HL-60 (cell line): ENCODE results near the gene PLCD4.

Source experiments
- DNase-seq, 2 experiments: peaks; one replicate each; pipeline ENCODE4 v3.0.0-alpha.2; 2010 to 2020; ENCODE audit warnings: low read depth in 1 of 2, low spot score in 1 of 2
- H3K27ac ChIP-seq: fragments of 250-450 bp; sonication (Bioruptor Pico); replicated peaks from 2 replicates; pipeline ENCODE4 v1.5.1; 2020; ENCODE audit warnings: mild to moderate bottlenecking, moderate library complexity
- H3K27me3 ChIP-seq: fragments of 250-450 bp; sonication (Bioruptor Pico); 2 replicates; pipeline ENCODE4 v1.5.1; 2021; ENCODE audit warnings: mild to moderate bottlenecking, moderate library complexity; ENCODE audit not compliant: insufficient read depth, poor library complexity, severe bottlenecking
- H3K4me3 ChIP-seq: replicated peaks from 2 replicates; pipeline ENCODE4 v1.5.1; 2011; ENCODE audit warnings: mild to moderate bottlenecking, control low read depth, low read length; ENCODE audit not compliant: insufficient read depth
- GABPA ChIP-seq: IDR thresholded peaks from 2 replicates; pipeline ENCODE4 v1.6.1; 2012; ENCODE audit warnings: low read depth
- POLR2AphosphoS5 ChIP-seq: IDR thresholded peaks from 2 replicates; pipeline ENCODE4 v1.6.1; 2012; ENCODE audit warnings: low read depth
- REST ChIP-seq: IDR thresholded peaks from 2 replicates; pipeline ENCODE4 v1.6.1; 2012; ENCODE audit warnings: low read depth; ENCODE audit not compliant: insufficient replicate concordance
- SPI1 ChIP-seq: IDR thresholded peaks from 2 replicates; pipeline ENCODE4 v1.6.1; 2012; ENCODE audit warnings: low read depth, mild to moderate bottlenecking, borderline replicate concordance
- TF ChIP-seq, protein P1 (sequence below): IDR thresholded peaks from one replicate; pipeline ENCODE4 v1.5.1; 2011; ENCODE audit warnings: low read length, control low read depth, inconsistent platforms; ENCODE audit not compliant: insufficient read depth

PLCD4 gene

DNA sequence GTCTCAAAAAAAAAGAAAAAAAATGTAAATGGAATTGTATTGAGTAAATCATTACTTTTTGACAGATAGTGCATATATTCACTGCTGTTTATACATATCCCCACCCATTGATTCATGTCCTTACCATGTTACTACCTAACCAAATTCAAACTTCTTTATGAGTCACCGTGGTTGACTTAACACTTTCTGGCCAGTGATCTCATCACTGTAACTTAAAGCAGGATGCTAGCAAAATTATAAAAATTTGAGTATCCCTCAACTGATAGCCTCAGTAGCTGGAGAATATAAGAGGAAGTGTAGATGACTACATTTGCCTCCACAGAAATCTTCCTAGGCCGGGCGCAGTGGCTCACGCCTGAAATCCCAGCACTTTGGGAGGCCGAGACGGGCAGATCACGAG is 25.6 kb upstream of the PLCD4 start:
- no peak overlapping the region for H3K27ac ChIP-seq
- no peak overlapping the region for H3K4me3 ChIP-seq
- no peaks in the 10 kb centered on the region for H3K27me3 ChIP-seq
- no peak for DNase-seq
- TF ChIP-seq, protein P1, sequence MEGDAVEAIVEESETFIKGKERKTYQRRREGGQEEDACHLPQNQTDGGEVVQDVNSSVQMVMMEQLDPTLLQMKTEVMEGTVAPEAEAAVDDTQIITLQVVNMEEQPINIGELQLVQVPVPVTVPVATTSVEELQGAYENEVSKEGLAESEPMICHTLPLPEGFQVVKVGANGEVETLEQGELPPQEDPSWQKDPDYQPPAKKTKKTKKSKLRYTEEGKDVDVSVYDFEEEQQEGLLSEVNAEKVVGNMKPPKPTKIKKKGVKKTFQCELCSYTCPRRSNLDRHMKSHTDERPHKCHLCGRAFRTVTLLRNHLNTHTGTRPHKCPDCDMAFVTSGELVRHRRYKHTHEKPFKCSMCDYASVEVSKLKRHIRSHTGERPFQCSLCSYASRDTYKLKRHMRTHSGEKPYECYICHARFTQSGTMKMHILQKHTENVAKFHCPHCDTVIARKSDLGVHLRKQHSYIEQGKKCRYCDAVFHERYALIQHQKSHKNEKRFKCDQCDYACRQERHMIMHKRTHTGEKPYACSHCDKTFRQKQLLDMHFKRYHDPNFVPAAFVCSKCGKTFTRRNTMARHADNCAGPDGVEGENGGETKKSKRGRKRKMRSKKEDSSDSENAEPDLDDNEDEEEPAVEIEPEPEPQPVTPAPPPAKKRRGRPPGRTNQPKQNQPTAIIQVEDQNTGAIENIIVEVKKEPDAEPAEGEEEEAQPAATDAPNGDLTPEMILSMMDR, result no peak
- TF ChIP-seq SPI1, result peak; percentile 16; the same call in 1 of the 2 replicates
- no peak for TF ChIP-seq GABPA
- no peak for TF ChIP-seq POLR2AphosphoS5
- TF ChIP-seq REST, result no peak

DNA sequence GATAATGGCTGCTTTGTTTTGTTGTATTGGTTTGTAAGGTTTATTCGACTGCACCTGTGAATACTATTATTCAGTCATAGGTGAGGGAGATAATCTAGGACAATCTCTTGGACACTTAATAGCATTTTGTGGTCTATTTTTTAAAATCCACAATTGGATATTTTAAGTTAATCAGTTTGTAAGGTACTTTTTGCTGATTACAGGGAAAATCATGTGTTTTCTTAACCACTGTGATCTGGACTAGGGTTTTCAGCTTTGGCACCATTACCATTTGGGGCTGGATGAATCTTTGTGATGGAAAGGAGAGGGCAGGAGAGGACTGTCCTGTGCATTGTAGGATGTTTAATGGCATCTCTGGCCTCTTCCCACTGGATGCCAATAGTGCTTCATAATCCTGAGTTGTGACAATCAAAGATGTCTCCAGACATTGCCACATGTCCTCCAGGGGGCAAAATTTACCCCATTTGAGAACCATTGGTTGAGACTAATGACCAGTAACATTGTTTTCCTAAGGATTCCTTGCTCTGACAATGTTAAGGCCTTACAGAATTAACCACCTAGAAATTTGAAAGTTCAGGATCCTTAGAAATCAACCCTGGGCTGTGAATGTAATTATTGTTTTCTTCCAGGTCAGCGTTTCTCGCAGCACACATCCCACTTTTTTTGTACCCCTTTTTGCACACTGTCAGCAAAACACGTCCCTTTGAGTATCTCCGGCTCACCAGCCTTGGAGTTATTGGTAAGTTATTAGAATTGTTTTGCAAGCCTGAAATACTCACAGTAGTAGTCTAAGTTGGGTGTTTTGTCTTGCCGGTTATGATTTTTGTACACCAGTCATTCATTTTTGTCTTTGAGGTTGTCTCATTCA is 23.5 kb upstream of the PLCD4 start:
- H3K4me3 ChIP-seq, result no peak overlapping the region
- H3K27ac ChIP-seq, result no peak overlapping the region
- DNase-seq, result no peak
- no peaks in the 10 kb centered on the region for H3K27me3 ChIP-seq
- TF ChIP-seq, protein P1, result no peak
- no peak for TF ChIP-seq GABPA
- no peak for TF ChIP-seq SPI1
- no peak for TF ChIP-seq POLR2AphosphoS5

DNA sequence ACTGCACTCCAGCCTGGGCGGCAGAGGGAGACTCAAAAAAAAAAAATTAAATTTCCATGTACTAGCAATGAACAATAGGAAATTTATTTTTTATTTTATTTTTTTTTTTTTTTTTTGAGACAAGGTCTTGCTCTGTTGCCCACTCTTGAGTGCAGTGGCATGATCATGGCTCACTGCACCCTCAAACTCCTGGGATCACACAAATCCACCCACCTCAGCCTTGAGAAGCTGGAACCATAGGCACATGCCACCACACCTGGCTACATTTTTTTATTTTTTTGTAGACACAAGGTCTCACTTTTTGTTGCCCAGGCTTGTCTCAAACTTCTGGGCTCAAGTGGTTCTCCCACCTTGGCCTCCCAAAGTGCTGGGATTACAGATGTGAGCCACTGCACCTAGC is 22.2 kb upstream of the PLCD4 start:
- TF ChIP-seq REST, result no peak
- TF ChIP-seq, protein P1, result no peak
- no peak for TF ChIP-seq SPI1
- TF ChIP-seq GABPA, result no peak
- no peak for TF ChIP-seq POLR2AphosphoS5
- H3K27ac ChIP-seq, result no peak overlapping the region

More for the DNA sequence above, 22.2 kb upstream of the PLCD4 start:
- no peak for DNase-seq
- H3K4me3 ChIP-seq, result no peak overlapping the region
- H3K27me3 ChIP-seq, result no peaks in the 10 kb centered on the region
